Endothelial cell of hepatic sinusoid (primary cell): ENCODE results near the gene JPT2.

Experiments used
- in situ Hi-C: cut with HindIII; loops from 2 replicates; pipeline ENCODE4 v1.10.0; 2017; ENCODE audit warnings: low sequenced_read_pairs

The JPT2 gene

GRCh38 chr16:1651094-1651973 is 26.7 kb upstream of the JPT2 start:
- in situ Hi-C loops = no loop called here

DNA sequence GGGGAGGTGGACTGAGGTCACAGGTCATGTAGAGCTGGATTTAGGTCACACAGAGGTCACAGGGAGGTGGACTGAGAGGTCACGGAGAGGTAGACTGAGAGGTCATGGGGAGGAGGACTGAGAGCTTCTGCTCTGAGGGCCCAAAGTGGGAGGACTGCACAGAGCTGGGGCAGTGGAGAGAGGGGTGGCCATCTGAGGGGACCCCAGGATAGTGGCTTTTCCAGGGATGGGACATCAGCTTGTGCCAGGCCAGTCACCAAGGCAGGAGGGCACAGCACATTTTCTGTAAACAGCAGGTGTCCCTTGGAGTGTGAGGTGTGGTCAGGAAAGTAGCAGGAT is 26.1 kb upstream of the JPT2 start:
- in situ Hi-C loops = no loop called here

DNA sequence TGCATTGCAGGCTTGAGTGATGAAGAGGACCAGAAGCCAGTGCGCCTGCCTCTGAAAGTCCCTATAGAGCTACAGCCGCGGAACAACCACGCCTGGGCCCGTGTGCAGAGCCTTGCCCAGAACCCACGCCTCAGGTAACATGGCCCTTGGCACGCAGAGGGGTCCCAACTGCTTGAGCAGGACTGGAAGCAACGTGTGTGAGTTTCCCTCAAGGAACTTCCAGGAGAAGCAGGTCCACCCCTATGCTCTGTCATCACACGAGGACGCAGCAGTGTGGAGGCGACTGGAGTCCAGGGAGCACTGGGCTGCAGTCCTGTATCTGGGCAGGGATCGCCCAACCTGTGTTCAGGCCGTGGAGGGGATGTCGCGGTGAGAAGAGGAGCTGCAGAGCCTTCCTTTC is 25.1 kb upstream of the JPT2 start:
- in situ Hi-C loops = no loop called here

DNA sequence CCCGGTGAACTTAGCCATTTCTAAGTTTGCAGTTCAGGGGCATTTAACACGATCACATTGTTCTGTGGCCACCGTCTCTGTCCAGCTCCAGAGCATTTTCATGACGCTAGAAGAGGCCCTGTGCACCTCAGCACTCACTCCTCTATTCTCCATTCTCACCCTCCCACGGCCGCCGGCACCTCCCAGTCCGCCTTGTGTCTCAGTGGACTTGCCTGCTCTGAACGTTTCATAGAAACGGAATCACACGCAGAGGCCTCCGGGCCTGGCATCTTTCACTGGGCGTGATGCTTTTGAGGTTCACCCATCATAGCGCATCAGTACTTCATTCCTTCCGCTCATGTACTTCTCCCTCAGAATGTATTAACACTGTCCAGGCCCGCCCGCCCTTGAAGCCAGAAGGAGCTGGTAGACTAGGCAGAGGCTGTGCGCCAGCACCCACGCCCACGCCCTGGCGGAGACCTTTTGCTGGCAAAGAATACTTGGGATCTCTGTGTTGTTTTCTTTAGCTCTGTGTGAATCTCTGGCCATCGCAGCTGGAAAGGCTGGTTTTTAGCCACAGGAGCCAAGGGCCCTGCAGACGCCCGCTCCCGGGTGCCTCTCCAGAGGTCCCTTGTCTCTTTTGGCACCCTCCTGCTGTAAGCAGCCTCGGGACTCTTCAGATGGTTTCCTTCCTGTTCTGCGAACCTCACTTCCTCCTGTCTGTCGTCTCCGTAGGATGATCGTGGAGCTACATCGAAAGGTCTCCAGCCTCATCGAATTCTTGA is 23.4 kb upstream of the JPT2 start:
- in situ Hi-C loops = no loop called here

DNA sequence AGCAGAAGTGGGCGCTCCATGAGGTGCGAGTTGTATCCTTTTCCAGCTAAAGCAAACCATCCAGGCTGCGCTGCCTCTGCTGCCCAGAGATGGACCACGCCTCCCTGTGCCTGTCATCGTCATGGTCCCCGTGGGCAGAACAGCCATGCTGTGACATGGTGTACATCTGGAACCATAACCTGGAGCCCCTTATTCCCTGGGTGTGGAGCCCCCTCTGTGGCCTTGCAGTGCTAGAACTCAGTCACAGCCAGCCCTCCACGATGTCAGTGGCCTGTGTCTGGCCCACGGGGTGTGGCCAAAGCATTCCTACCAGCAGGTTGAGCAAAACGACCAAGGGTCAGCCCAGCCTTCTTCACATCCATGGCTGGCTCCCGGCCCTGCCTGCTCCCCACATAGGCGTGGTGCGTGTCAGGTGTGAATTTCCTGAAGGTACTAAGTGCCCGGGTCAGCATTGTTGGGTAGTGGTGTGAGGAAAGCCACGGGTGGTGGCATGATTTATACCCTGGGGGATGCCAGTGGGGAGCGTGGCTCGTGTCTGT is 22.7 kb upstream of the JPT2 start:
- in situ Hi-C loops = no loop called here

DNA sequence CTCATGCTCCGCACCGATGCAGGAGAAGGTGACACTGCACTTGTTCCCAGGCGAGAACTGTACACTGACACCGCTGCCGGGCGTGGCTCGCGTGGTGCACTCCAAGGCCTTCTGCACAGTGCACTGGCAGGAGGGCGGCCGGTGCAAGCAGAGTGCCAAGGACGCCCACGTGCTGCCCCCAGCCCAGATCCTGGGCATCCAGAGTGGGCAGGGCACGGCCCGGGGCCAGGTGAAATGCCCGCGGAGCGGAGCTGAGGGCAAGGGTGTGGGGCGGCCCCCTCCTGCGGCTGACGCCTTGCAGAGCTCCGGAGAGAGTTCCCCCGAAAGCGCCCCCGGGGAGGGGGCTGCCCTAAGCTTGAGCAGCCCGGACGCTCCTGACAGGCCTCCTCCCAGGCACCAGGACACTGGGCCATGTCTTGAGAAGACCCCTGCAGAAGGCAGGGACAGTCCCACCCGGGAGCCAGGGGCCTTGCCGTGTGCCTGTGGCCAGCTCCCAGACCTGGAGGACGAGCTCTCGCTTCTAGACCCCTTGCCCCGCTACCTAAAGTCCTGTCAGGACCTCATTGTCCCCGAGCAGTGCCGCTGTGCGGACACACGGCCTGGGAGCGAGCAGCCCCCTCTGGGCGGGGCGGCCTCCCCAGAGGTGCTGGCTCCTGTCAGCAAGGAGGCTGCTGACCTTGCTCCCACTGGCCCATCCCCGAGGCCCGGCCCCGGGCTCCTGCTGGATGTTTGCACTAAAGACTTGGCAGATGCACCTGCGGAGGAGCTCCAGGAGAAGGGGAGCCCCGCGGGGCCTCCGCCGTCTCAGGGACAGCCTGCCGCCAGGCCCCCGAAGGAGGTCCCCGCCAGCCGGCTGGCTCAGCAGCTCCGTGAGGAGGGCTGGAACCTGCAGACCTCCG is 21.9 kb upstream of the JPT2 start:
- in situ Hi-C loops = no loop called here

GRCh38 chr16:1656808-1657617 is 21.1 kb upstream of the JPT2 start:
- in situ Hi-C loops = no loop called here

GRCh38 chr16:1657841-1658240 is 20.2 kb upstream of the JPT2 start:
- in situ Hi-C loops = no loop called here

DNA sequence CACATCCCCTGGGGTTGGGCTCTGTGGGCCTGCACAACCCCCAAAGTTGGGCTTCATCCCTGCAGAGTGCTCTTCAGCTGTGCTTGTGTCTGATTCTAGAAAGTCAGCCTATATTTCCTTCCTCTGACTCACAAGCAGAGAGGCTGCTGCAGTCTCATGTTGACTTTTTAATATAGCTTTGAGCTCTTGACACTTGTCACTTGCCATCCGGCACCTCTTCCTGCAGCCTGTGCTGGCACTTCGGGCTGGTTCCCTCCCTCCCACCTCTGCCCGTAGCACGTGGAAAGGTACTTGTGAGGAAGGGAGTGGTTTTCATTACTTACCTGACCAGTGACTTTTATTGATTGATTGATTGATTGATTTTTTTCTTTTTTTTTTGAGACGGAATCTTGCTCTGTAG is 19.0 kb upstream of the JPT2 start:
- in situ Hi-C loops = no loop called here

GRCh38 chr16:1661826-1662225 is 16.3 kb upstream of the JPT2 start:
- in situ Hi-C loops = no loop called here

GRCh38 chr16:1662543-1662942 is 15.5 kb upstream of the JPT2 start:
- in situ Hi-C loops = no loop called here

DNA sequence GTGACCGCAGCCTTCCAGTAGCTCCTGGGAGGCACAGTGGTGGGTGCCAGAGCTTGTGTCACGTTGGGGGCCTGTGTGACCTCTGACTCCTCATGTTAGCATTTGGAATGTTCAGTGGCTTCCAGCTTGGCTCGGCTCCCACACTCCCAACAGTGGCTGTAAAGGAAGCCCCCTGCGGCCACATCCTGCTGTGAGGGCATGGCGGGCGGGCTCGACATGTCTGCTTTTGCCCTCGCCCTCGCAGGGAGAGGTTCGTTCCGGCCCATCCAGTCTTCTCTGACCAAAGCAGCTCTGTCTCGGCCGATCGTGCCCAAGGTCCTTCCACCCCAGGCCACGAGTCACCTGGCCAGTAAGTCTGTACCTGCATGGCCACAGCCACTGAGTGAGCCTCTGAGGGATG is 12.2 kb upstream of the JPT2 start:
- in situ Hi-C loops = no loop called here

- in situ Hi-C loops = no loop called here
Measured at GRCh38 chr16:1666316-1666715, 11.8 kb upstream of the JPT2 start.

GRCh38 chr16:1667271-1667670 is 10.8 kb upstream of the JPT2 start:
- in situ Hi-C loops = no loop called here

GRCh38 chr16:1667916-1668315 is 10.2 kb upstream of the JPT2 start:
- in situ Hi-C loops = no loop called here

GRCh38 chr16:1668612-1669319 is 9.3 kb upstream of the JPT2 start:
- in situ Hi-C loops = no loop called here

GRCh38 chr16:1669698-1670097 is 8.4 kb upstream of the JPT2 start:
- in situ Hi-C loops = no loop called here

GRCh38 chr16:1670371-1670770 is 7.7 kb upstream of the JPT2 start:
- in situ Hi-C loops = no loop called here

- in situ Hi-C loops = no loop called here
Measured at GRCh38 chr16:1670866-1671265, 7.2 kb upstream of the JPT2 start.
